Measurements from ENCODE around the gene ATXN7L1.

Gene ATXN7L1

DNA sequence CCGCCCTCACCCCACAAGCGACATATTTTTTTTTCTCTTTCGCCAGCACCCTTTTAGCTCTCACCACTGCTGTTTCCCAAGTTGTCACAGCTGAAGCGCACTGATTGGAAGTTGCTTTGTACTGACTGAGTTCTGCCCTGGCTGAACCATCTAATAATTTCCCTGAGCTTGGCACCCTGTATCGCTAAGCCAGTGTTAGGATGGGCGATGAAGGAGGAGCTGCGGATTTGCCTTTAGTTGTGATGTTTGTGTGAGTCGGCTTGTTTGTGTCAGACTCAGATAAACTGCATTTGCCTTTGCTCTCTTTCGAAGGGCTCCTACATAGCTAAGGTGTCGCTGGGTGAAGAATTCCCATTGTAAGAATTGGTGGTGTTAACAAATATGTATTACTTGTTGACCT lies 1.3 kb upstream of the ATXN7L1 start:
- Mint-ChIP-seq H3K27ac (no peak overlapping the region), H3K27me3 (no peaks in the 10 kb centered on the region), H3K9me3 (no peaks in the 10 kb centered on the region), H3K36me3 (peaks cover 3% of the 10 kb centered on the region), H3K4me3 (peak overlapping the region; percentile 89), H3K4me1 (peaks cover 71% of the 10 kb centered on the region)

DNA sequence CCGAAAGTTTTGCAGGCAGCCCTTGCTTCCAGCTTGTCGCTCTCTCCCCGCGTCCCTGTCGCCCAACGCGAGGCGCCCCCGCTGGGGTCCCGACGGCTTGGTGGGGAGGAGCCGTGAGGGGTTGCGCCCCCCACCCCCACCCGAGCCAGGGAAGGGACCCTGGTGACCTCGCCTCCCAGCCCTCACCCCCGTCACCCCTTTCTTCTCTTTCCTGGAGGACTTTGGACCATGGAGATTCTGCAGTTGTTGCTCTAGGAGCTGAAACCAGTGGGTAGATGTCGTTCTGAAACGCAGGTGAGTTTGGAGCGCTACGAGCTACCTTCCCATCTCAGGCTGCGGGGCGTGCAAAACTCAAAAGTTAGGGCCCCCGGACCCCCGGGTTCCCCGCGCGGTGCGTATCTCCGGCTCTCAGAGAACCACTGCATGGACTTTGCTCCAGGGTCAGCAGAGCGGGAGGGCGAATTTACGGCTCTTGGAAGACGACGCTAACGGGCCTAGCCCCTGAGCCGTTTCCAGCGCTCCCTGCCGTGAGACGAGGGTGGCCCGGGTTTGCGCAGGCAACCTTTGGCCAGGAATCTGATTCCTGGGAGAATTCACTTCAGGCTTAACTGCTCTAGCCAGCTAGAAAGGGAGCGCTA lies 684 bp upstream of the ATXN7L1 start:
- Mint-ChIP-seq H3K4me1 (peaks cover 78% of the 10 kb centered on the region), H3K36me3 (peaks cover 6% of the 10 kb centered on the region), H3K9me3 (no peaks in the 10 kb centered on the region), H3K4me3 (peak overlapping the region; percentile 89), H3K27ac (peak overlapping the region; percentile 2), H3K27me3 (no peaks in the 10 kb centered on the region)

DNA sequence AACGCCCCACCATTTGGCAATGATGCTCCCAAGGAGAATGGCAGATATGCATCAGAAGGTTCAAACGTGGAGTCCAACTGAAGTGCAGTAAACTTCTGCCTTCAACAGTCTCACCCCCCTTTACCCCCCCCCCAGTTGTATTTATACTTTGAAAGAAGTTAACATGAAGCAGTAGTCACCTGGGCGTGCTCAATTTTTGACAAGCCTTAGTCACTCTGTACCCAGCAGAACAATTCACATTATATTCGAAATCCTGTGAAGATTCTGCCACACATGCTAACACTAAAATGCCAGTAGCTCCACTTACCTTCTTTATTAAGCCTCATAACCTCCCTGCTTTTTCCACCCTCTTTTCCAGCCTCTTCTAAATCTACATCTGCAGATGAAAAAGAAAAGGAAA lies 894 bp downstream of the ATXN7L1 start:
- H3K4me1 Mint-ChIP-seq = peaks cover 69% of the 10 kb centered on the region
- H3K4me3 Mint-ChIP-seq = peak overlapping the region; percentile 98
- peaks cover 9% of the 10 kb centered on the region for H3K36me3 Mint-ChIP-seq
- H3K27ac Mint-ChIP-seq = peak overlapping the region; percentile 96
- H3K27me3 Mint-ChIP-seq = no peaks in the 10 kb centered on the region
- H3K9me3 Mint-ChIP-seq = no peaks in the 10 kb centered on the region

DNA sequence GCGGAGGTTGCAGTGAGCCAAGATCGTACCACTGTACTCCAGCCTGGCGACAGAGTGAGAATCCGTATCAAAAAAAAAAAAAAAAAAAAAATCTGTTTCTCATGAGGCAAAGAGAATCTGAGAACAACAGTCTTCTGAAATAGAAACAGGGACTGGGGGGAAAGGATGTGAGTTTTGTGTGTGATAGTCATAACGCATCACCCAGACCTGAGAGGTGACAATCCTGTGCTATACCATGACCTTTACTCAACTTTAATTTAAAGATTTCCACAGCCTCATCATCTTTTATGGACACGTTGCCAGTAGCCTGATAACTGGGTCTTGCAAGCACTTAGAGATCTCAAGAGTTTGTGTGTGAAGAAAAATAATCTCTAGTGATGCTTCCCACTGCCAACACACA lies 2.3 kb downstream of the ATXN7L1 start:
- Mint-ChIP-seq H3K9me3 (no peaks in the 10 kb centered on the region), H3K27ac (no peak overlapping the region), H3K27me3 (no peaks in the 10 kb centered on the region), H3K36me3 (peaks cover 9% of the 10 kb centered on the region), H3K4me1 (peaks cover 66% of the 10 kb centered on the region), H3K4me3 (peak overlapping the region; percentile 17)

- Mint-ChIP-seq H3K36me3 (peaks cover 9% of the 10 kb centered on the region), H3K27me3 (no peaks in the 10 kb centered on the region), H3K9me3 (no peaks in the 10 kb centered on the region), H3K27ac (peak overlapping the region; percentile 8), H3K4me3 (no peak overlapping the region), H3K4me1 (peaks cover 50% of the 10 kb centered on the region)
Measured at GRCh38 chr7:105872491-105872890, 3.9 kb downstream of the ATXN7L1 start.

DNA sequence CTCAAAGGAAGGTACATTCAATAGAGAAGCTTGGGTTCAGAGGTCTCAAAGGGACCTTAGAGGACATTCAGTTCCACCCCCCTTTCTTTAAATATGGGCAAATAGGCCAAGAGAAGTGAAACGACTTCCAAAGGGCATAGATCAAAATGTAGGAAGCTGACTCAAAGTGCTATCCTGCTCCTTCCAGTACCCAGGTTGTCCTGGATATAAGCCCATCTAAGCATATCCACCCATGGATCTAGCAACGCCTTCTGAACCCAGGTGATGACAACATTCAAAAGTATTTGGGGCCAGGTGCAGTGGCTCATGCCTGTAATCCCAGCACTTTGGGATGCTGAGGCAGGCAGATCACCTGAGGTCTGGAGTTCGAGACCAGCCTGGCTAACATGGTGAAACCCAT lies 5.3 kb downstream of the ATXN7L1 start:
- no peaks in the 10 kb centered on the region for H3K9me3 Mint-ChIP-seq
- peaks cover 9% of the 10 kb centered on the region for H3K36me3 Mint-ChIP-seq
- no peak overlapping the region for H3K4me3 Mint-ChIP-seq
- no peak overlapping the region for H3K27ac Mint-ChIP-seq
- peaks cover 43% of the 10 kb centered on the region for H3K4me1 Mint-ChIP-seq
- no peaks in the 10 kb centered on the region for H3K27me3 Mint-ChIP-seq

GRCh38 chr7:105866102-105866801 lies 10.1 kb downstream of the ATXN7L1 start:
- Mint-ChIP-seq H3K4me1 (peaks cover 10% of the 10 kb centered on the region), H3K27ac (no peak overlapping the region), H3K4me3 (no peak overlapping the region), H3K27me3 (no peaks in the 10 kb centered on the region), H3K9me3 (no peaks in the 10 kb centered on the region), H3K36me3 (peaks cover 4% of the 10 kb centered on the region)

- H3K27ac Mint-ChIP-seq = no peak overlapping the region
- no peak overlapping the region for H3K4me3 Mint-ChIP-seq
- peaks cover 14% of the 10 kb centered on the region for H3K4me1 Mint-ChIP-seq
- H3K27me3 Mint-ChIP-seq = no peaks in the 10 kb centered on the region
- peaks cover 6% of the 10 kb centered on the region for H3K36me3 Mint-ChIP-seq
- H3K9me3 Mint-ChIP-seq = no peaks in the 10 kb centered on the region
Measured at GRCh38 chr7:105863876-105864275, 12.5 kb downstream of the ATXN7L1 start.

DNA sequence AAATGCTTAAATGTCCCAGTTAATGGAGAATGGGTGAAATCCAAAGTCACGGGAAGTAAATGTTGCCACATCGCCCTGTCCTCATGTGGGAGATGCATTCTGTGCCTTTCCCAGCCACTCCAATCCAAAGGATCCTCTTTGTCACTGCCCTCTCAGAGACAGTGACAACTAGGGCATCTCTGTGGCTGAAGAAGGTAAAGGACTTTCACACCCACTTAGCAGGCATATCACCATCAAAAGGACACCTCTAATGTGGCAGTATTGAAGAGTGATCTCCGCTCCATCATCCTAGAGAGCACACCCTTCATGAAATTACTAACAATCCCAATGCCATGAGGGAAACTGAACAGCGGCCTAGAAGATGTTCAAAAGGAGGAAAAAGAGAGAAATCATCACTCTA lies 13.6 kb downstream of the ATXN7L1 start:
- no peaks in the 10 kb centered on the region for H3K27me3 Mint-ChIP-seq

DNA sequence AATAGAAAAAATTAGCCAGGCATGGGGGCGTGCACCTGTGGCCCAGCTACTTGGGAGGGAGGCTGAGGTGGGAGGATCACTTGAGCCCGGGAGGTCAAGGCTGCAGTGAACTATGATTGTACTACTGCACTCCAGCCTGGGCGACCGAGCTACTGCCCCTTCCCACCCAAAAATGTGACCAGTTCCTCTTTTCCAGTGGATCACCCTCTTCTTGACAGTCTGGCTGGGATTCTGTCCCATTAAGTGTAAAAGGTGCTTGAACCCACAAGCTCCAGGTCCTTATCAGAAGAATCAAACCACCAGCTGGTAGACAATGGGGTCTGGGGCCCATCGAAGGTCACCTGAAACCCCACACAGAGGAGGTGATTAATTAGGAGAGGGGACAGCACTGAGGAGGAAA lies 14.1 kb downstream of the ATXN7L1 start:
- Mint-ChIP-seq H3K4me1 (peaks cover 29% of the 10 kb centered on the region), H3K27me3 (no peaks in the 10 kb centered on the region), H3K27ac (no peak overlapping the region), H3K4me3 (no peak overlapping the region), H3K36me3 (peaks cover 6% of the 10 kb centered on the region), H3K9me3 (no peaks in the 10 kb centered on the region)

More for the DNA sequence above, 13.6 kb downstream of the ATXN7L1 start:
- no peak overlapping the region for H3K27ac Mint-ChIP-seq
- no peak overlapping the region for H3K4me3 Mint-ChIP-seq
- peaks cover 6% of the 10 kb centered on the region for H3K36me3 Mint-ChIP-seq
- peaks cover 24% of the 10 kb centered on the region for H3K4me1 Mint-ChIP-seq
- H3K9me3 Mint-ChIP-seq = no peaks in the 10 kb centered on the region

DNA sequence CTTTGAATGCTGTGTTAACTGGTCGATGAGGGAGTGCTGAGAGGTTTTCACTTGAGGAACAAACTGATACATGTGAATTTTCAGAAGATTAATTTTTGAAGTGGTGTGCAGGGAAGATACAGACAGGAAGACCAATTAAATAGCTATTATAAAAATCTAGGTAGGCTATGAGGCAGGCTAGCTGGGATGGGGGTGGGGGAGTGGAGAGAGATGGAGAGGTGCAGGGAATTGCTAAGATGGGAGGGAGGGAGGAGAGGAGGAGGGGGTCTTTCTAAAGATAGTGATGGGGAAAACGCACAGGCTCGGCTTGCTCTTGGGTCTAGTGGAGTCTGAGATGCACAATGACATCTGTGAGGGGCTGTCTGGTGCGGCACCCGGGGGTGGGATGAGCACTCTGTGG lies 15.2 kb downstream of the ATXN7L1 start:
- H3K4me3 Mint-ChIP-seq = no peak overlapping the region
- no peaks in the 10 kb centered on the region for H3K9me3 Mint-ChIP-seq
- H3K4me1 Mint-ChIP-seq = peaks cover 37% of the 10 kb centered on the region
- no peak overlapping the region for H3K27ac Mint-ChIP-seq
- H3K36me3 Mint-ChIP-seq = peaks cover 6% of the 10 kb centered on the region
- no peaks in the 10 kb centered on the region for H3K27me3 Mint-ChIP-seq

GRCh38 chr7:105860793-105861192 lies 15.6 kb downstream of the ATXN7L1 start:
- H3K4me3 Mint-ChIP-seq = no peak overlapping the region
- H3K36me3 Mint-ChIP-seq = peaks cover 6% of the 10 kb centered on the region
- peaks cover 37% of the 10 kb centered on the region for H3K4me1 Mint-ChIP-seq
- no peak overlapping the region for H3K27ac Mint-ChIP-seq
- H3K9me3 Mint-ChIP-seq = no peaks in the 10 kb centered on the region
- no peaks in the 10 kb centered on the region for H3K27me3 Mint-ChIP-seq

DNA sequence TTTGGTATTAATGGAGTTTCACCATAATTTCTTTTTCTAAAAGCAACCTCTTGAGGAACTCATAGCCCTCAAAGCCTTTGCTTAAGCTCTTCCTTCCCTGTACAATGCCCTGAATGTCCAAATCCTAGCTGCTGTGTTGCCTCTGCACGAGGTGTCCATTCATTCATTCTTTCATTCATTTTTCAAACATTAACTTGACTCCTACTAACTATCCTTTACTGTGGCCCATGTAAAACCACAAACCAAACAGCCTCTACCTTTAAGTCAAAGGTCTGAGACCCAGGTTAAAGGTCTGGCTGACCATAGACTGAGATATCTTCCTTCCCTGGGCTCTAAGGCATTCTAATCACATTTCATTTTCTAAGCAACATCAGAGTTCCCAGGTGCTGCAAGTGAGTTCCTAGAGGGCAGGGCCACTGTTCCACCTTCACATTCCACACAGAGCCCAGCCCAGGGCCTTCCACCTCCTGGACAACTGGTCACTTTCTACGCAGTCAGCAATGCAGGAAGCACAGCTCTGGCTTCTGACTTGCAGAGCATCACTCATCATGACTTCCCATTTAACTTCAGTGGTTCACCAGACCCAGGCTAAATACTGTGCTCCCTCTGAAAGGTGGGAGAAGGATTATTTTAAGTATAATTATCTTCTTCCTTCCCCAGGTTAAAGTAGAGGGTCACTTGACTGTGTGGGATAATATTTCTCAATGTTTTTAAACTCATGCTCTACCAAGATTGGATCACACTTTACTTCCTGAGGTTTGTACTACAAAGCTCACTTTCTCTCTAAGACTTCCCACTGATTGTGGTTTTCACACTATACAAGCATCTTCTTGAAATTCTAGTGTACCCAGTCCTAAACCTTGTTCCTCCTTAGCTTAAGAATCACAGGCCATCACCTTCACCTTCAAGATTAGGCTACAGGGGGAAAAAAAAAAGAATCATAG lies 19.1 kb downstream of the ATXN7L1 start:
- Mint-ChIP-seq H3K36me3 (peaks cover 2% of the 10 kb centered on the region), H3K27ac (peak overlapping the region; percentile 19), H3K27me3 (no peaks in the 10 kb centered on the region), H3K4me1 (peaks cover 56% of the 10 kb centered on the region), H3K9me3 (no peaks in the 10 kb centered on the region), H3K4me3 (no peak overlapping the region)

DNA sequence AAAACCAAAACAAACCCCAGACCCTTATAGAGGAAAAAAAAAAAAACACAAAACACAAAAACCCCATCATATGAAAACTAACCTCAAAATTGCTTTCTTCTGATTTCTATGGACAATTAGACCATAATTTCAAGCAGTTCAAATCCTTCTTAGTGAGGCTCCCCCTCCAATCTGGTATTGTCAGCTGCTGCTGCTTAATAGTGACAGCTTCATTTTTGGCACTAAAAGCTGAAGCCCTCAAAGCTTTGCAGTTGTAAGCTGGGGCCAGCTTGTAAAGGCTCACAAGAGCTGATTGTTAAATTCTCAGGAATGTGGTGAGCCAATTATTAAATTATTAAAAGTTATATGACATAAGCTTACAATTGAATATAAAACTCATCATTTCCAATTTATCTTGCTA lies 21.9 kb downstream of the ATXN7L1 start:
- Mint-ChIP-seq H3K27me3 (no peaks in the 10 kb centered on the region), H3K4me1 (peaks cover 72% of the 10 kb centered on the region), H3K9me3 (no peaks in the 10 kb centered on the region), H3K36me3 (no peaks in the 10 kb centered on the region), H3K4me3 (no peak overlapping the region), H3K27ac (no peak overlapping the region)

GRCh38 chr7:105853931-105854419 lies 22.4 kb downstream of the ATXN7L1 start:
- Mint-ChIP-seq H3K4me3 (no peak overlapping the region), H3K27me3 (no peaks in the 10 kb centered on the region), H3K36me3 (no peaks in the 10 kb centered on the region), H3K4me1 (peaks cover 75% of the 10 kb centered on the region), H3K9me3 (no peaks in the 10 kb centered on the region), H3K27ac (no peak overlapping the region)

All from activated naive CD4-positive, alpha-beta T cell treated with anti-CD3 and anti-CD28 coated beads, Interleukin-2, amount 50 U/mL, for 24 hours (primary cell).